Mesenchymal stem cell (in vitro differentiated cells and primary cell): ENCODE data around the gene TPRX2.

Source experiments
- DNase-seq: peaks from one replicate; pipeline ENCODE4 v3.0.0-alpha.2; 2013
- H2AFZ ChIP-seq: one replicate; pipeline ENCODE4 v1.6.1; 2013; ENCODE audit warnings: low read depth, mild to moderate bottlenecking, control low read depth, inconsistent platforms, low read length, moderate library complexity
- H2AK5ac ChIP-seq: 2 replicates; pipeline ENCODE4 v1.6.1; 2013; ENCODE audit warnings: low read length, moderate library complexity, mild to moderate bottlenecking, inconsistent platforms; ENCODE audit not compliant: severe bottlenecking
- H2BK120ac ChIP-seq: one replicate; pipeline ENCODE4 v1.6.1; 2013; ENCODE audit warnings: low read depth, mild to moderate bottlenecking, inconsistent platforms, low read length, moderate library complexity
- H2BK12ac ChIP-seq, 2 experiments: one replicate each; pipeline ENCODE4 v1.6.1; 2013; ENCODE audit warnings: inconsistent platforms in 2 of 2, low read length in 2 of 2, mild to moderate bottlenecking in 2 of 2, moderate library complexity in 2 of 2, control low read depth in 1 of 2
- H2BK15ac ChIP-seq: one replicate; pipeline ENCODE4 v1.6.1; 2013; ENCODE audit warnings: mild to moderate bottlenecking, low read depth, inconsistent platforms; ENCODE audit not compliant: poor library complexity, severe bottlenecking
- H2BK5ac ChIP-seq: 2 replicates; pipeline ENCODE4 v1.6.1; 2013; ENCODE audit warnings: low read depth, mild to moderate bottlenecking, low read length, control low read depth, inconsistent platforms; ENCODE audit not compliant: poor library complexity, severe bottlenecking
- H3K14ac ChIP-seq, 2 experiments: one replicate each; pipeline ENCODE4 v1.6.1; 2013; ENCODE audit warnings: inconsistent platforms in 2 of 2, low read length in 2 of 2, control low read depth in 1 of 2, mild to moderate bottlenecking in 1 of 2, moderate library complexity in 1 of 2
- H3K18ac ChIP-seq, 2 experiments: one replicate each; pipeline ENCODE4 v1.6.1; 2013; ENCODE audit warnings: inconsistent platforms in 2 of 2, low read length in 2 of 2, control low read depth in 1 of 2, low read depth in 1 of 2, mild to moderate bottlenecking in 1 of 2
- H3K23ac ChIP-seq, 2 experiments: one replicate each; pipeline ENCODE4 v1.6.1; 2013; ENCODE audit warnings: inconsistent platforms in 2 of 2, low read length in 2 of 2, mild to moderate bottlenecking in 2 of 2, moderate library complexity in 2 of 2, control low read depth in 1 of 2
- H3K27ac ChIP-seq: 2 replicates; pipeline ENCODE4 v1.5.1; 2013; ENCODE audit warnings: mild to moderate bottlenecking, moderate library complexity, low read length, control low read depth, inconsistent platforms; ENCODE audit not compliant: poor library complexity, severe bottlenecking
- H3K27me3 ChIP-seq, 2 experiments: 2 replicates each; pipeline versions ENCODE4 v1.6.1 to v1.7.0; 2013; ENCODE audit warnings: low read length in 2 of 2, mild to moderate bottlenecking in 2 of 2, moderate library complexity in 2 of 2, control low read depth in 1 of 2, inconsistent platforms in 1 of 2; ENCODE audit not compliant: control insufficient read depth in 1 of 2, insufficient read depth in 1 of 2
- H3K36me3 ChIP-seq, 2 experiments: 2 replicates each; pipeline versions ENCODE4 v1.6.1 to v1.7.0; 2013; ENCODE audit warnings: low read length in 2 of 2, control low read depth in 1 of 2, inconsistent platforms in 1 of 2, low read depth in 1 of 2, mild to moderate bottlenecking in 1 of 2; ENCODE audit not compliant: insufficient read depth in 2 of 2, control insufficient read depth in 1 of 2
- H3K4ac ChIP-seq, 2 experiments: one replicate each; pipeline ENCODE4 v1.6.1; 2013; ENCODE audit warnings: inconsistent platforms in 2 of 2, low read length in 2 of 2, mild to moderate bottlenecking in 2 of 2, moderate library complexity in 2 of 2, control low read depth in 1 of 2, low read depth in 1 of 2
- H3K4me1 ChIP-seq: 2 replicates; pipeline ENCODE4 v1.6.1; 2013; ENCODE audit warnings: low read depth, low read length, control low read depth; ENCODE audit not compliant: control insufficient read depth, insufficient read depth
- H3K4me2 ChIP-seq: 2 replicates; pipeline ENCODE4 v1.6.1; 2013; ENCODE audit warnings: low read length, mild to moderate bottlenecking, inconsistent platforms; ENCODE audit not compliant: poor library complexity, severe bottlenecking
- H3K4me3 ChIP-seq, 2 experiments: 2 replicates each; pipeline versions ENCODE4 v1.5.1 to v1.7.0; 2013; ENCODE audit warnings: low read length in 2 of 2, mild to moderate bottlenecking in 2 of 2, control low read depth in 1 of 2, low read depth in 1 of 2; ENCODE audit not compliant: insufficient read depth in 1 of 2
- H3K79me1 ChIP-seq: replicated peaks from 2 replicates; pipeline ENCODE4 v1.6.1; 2013; ENCODE audit warnings: mild to moderate bottlenecking, control low read depth, low read length, inconsistent platforms; ENCODE audit not compliant: poor library complexity, severe bottlenecking
- H3K9ac ChIP-seq: 2 replicates; pipeline ENCODE4 v1.7.0; 2013; ENCODE audit warnings: mild to moderate bottlenecking, low read length, moderate library complexity
- H3K9me3 ChIP-seq: 2 replicates; pipeline ENCODE4 v1.7.0; 2013; ENCODE audit warnings: mild to moderate bottlenecking, low read length; ENCODE audit not compliant: control insufficient read depth
- H4K8ac ChIP-seq: one replicate; pipeline ENCODE4 v1.6.1; 2013; ENCODE audit warnings: inconsistent platforms, mild to moderate bottlenecking, low read length, moderate library complexity
- H4K91ac ChIP-seq: one replicate; pipeline ENCODE4 v1.6.1; 2013; ENCODE audit warnings: mild to moderate bottlenecking, low read length, inconsistent platforms
- WGBS: methylation state at CpG from one replicate; pipeline ENCODE4 v1.1.7; 2013; ENCODE audit warnings: mixed read lengths; 5-methylcytosine and 5-hydroxymethylcytosine counted together

TPRX2 gene

DNA sequence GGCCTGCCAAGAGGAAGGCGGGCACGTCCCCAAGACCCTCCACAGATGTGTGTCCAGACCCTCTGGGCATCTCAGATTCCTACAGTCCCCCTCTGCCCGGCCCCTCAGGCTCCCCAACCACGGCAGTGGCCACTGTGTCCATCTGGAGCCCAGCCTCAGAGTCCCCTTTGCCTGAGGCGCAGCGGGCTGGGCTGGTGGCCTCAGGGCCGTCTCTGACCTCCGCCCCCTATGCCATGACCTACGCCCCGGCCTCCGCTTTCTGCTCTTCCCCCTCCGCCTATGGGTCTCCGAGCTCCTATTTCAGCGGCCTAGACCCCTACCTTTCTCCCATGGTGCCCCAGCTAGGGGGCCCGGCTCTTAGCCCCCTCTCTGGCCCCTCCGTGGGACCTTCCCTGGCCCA, 19.6 kb upstream of the TPRX2 start:
- no peak overlapping the region for H4K91ac ChIP-seq
- H2AFZ ChIP-seq, result no peak overlapping the region
- DNase-seq, result no peak
- H3K27me3 ChIP-seq, result peaks cover 22 to 46% of the 10 kb centered on the region in 2 experiments
- no peak overlapping the region for H4K8ac ChIP-seq
- H3K4me3 ChIP-seq, result no peak overlapping the region
- H3K23ac ChIP-seq, result no peak overlapping the region
- 86% methylated on average over 16 of the region's 16 CpGs for WGBS
- no peak overlapping the region for H3K14ac ChIP-seq
- H3K4me1 ChIP-seq, result no peaks in the 10 kb centered on the region
- H3K27ac ChIP-seq, result no peak overlapping the region
- H3K79me1 ChIP-seq, result no peaks in the 10 kb centered on the region
- no peak overlapping the region for H2AK5ac ChIP-seq
- H3K9me3 ChIP-seq, result no peaks in the 10 kb centered on the region
- no peak overlapping the region for H2BK12ac ChIP-seq
- H2BK5ac ChIP-seq, result no peak overlapping the region
- no peak overlapping the region for H3K9ac ChIP-seq
- H2BK120ac ChIP-seq, result no peak overlapping the region
- H3K18ac ChIP-seq, result no peak overlapping the region
- no peak overlapping the region for H3K4me2 ChIP-seq
- no peaks in the 10 kb centered on the region for H3K36me3 ChIP-seq
- peak overlapping the region; percentile 83 for H2BK15ac ChIP-seq
- no peak overlapping the region for H3K4ac ChIP-seq

DNA sequence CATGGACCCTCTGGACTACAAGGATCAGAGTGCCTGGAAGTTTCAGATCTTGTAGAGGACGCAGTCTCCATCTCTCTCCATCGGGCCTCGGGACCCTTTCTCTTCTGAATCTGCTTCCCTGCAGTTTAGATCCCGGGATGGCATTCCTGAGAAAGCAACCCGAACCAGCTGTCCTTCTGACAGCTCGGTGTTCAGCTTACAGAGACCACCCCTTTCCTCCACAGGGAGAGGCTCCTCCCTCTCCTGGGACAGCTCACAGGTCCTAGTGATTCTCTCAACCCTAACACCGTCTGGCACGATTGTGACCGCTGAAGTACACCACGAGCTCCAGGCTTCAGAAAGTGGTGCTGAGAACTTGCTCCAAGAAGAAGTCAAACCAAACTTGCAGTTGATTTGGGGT, 19.1 kb upstream of the TPRX2 start:
- Histone ChIP-seq H3K23ac (no peak overlapping the region), H3K9me3 (no peaks in the 10 kb centered on the region), H3K36me3 (no peaks in the 10 kb centered on the region), H3K4me1 (no peaks in the 10 kb centered on the region), H3K4me2 (no peak overlapping the region), H4K91ac (no peak overlapping the region), H2BK5ac (no peak overlapping the region), H3K27ac (no peak overlapping the region), H3K4ac (no peak overlapping the region), H2AK5ac (no peak overlapping the region), H3K4me3 (no peak overlapping the region), H3K79me1 (no peaks in the 10 kb centered on the region), H2BK12ac (no peak overlapping the region), H3K14ac (no peak overlapping the region), H3K18ac (no peak overlapping the region), H2AFZ (no peak overlapping the region), H3K27me3 (peaks cover 22 to 46% of the 10 kb centered on the region in 2 experiments), H2BK15ac (no peak overlapping the region), H4K8ac (peak overlapping the region; percentile 14), H3K9ac (no peak overlapping the region), H2BK120ac (no peak overlapping the region)
- 33% methylated on average over 10 of the region's 10 CpGs for WGBS
- no peak for DNase-seq

DNA sequence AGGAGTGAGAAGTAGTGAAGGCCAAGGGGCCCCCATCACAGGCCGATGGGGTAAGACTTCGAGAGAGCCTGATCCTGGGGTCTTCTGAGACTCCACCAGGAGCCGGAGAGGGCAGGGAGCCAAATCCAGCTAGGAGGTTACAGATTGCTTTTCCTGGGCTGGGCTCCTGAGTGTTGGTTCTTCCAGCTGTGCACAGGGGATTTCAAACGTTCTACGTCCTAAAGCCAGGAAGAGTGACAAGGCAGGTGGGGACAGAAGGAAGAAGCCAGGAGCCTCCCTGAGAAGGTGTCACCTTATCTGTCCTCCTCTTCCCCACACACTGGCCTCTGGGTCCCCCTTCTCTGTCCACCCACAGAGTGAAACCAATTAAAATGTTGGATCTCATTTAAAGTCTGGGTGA, 16.1 kb upstream of the TPRX2 start:
- Histone ChIP-seq H3K9me3 (no peaks in the 10 kb centered on the region), H3K27me3 (peaks cover 22 to 50% of the 10 kb centered on the region in 2 experiments), H3K36me3 (no peaks in the 10 kb centered on the region), H3K27ac (no peak overlapping the region), H2BK12ac (no peak overlapping the region), H2AK5ac (no peak overlapping the region), H3K4ac (no peak overlapping the region), H3K18ac (no peak overlapping the region), H2BK120ac (no peak overlapping the region), H4K8ac (no peak overlapping the region), H3K4me1 (no peaks in the 10 kb centered on the region), H3K9ac (no peak overlapping the region), H2AFZ (no peak overlapping the region), H3K4me3 (no peak overlapping the region), H3K14ac (no peak overlapping the region), H4K91ac (no peak overlapping the region), H2BK5ac (no peak overlapping the region), H3K23ac (no peak overlapping the region), H3K4me2 (no peak overlapping the region), H2BK15ac (no peak overlapping the region), H3K79me1 (no peaks in the 10 kb centered on the region)
- no peak for DNase-seq
- 77% methylated on average over 5 of the region's 5 CpGs for WGBS

DNA sequence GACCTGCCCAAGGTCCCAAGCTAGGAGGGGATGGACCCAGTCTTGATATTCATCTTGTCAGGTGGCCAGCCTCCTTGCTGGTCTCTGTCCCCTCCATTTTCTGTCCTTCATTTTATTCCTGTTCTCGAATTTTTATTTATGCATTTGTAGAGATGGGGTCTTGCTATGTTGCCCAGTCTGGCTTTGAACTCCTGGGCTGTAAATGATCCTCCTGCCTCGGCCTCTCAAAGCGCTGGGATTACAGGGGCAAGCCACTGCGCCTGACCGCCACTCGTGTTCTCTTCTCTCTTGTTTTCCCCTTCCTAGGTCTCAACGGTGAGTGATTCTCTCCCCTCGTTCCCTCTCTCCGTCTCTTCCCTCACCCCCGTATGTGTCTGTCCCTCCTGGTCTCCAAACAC, 10.6 kb upstream of the TPRX2 start:
- peak overlapping the region; percentile 23 for H2BK15ac ChIP-seq
- no peaks in the 10 kb centered on the region for H3K9me3 ChIP-seq
- H3K27me3 ChIP-seq, result peaks cover 28 to 62% of the 10 kb centered on the region in 2 experiments
- no peak overlapping the region for H3K23ac ChIP-seq
- H2BK12ac ChIP-seq, result no peak overlapping the region
- DNase-seq, result no peak
- H3K18ac ChIP-seq, result no peak overlapping the region
- H4K8ac ChIP-seq, result no peak overlapping the region
- H2BK5ac ChIP-seq, result no peak overlapping the region
- H3K36me3 ChIP-seq, result no peaks in the 10 kb centered on the region
- H3K79me1 ChIP-seq, result no peaks in the 10 kb centered on the region
- no peak overlapping the region for H2BK120ac ChIP-seq
- H3K4me1 ChIP-seq, result peaks cover 3% of the 10 kb centered on the region
- H2AFZ ChIP-seq, result no peak overlapping the region
- 71% methylated on average over 9 of the region's 10 CpGs for WGBS
- H3K4ac ChIP-seq, result no peak overlapping the region
- H3K4me2 ChIP-seq, result no peak overlapping the region
- no peak overlapping the region for H3K27ac ChIP-seq
- no peak overlapping the region for H3K9ac ChIP-seq
- H3K14ac ChIP-seq, result no peak overlapping the region
- H3K4me3 ChIP-seq, result no peak overlapping the region
- H2AK5ac ChIP-seq, result no peak overlapping the region
- H4K91ac ChIP-seq, result no peak overlapping the region
